HG03108 (cell line): Measurements from ENCODE around the gene PDE3A.
"Not testable (repeated sequence)": the region's sequence is repeated elsewhere in the genome, so short reads cannot be mapped to it uniquely, and the experiment has no call there.

ENCODE experiments used
- ATAC-seq: cut with Tn5 transposase; IDR thresholded peaks from one replicate; pipeline ENCODE4 v1.9.1; 2021; ENCODE audit warnings: moderate library complexity; ENCODE audit not compliant: unreplicated experiment

Gene PDE3A

DNA sequence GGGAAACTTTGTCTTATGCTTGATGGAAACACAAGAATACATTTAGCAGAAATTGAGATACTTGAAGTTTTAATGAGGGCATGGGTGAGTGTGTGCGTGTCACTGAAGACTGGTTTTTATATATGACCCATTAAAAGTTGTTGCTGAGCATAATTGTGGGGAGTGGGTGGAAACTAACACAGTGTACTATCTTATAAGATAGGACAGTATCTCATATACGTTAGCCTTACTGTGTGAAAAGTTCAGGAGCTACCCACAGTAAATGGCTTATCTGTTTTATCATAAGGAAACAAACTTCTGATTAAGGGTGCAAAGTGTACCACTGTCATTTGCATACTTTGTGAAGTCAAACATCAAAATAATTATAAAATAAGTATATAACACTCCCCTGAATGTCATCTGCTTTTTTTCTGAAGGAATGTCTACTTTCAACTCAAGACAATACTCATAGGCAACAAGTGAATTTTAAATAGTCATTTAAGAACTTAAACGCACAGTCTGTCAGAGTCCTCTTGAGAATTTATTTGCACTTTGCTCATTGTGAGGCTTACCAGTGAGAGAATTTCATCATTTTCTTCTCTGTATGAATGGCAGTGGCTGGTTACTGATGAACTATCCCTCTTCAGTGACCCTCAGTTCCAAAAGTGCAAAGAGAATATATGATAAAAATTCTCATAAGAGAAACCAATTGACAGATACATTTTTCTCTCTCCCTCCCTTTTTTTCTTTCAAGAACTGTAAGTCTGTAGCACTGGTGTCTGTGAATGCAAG is 4.2 kb downstream of the PDE3A start:
- no peak for ATAC-seq

DNA sequence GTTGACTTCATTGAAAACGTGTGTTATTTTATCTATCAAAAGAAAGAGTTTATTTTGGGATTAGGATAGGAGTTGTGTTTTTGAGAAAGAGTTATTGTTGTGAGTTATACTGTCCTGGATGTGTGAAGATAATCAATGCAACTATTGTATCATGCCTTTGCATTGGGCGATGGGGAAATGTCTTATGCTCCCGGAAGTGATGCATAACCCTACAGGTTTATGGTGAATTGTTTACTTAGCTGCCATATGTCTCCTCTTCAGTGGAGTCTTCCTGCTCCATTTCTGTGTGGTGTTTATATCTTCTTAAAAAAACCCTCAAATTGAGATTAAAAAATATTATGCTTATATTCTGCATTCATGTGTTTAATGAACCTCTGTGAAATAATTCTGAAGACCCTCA is 6.5 kb downstream of the PDE3A start:
- ATAC-seq: no peak

DNA sequence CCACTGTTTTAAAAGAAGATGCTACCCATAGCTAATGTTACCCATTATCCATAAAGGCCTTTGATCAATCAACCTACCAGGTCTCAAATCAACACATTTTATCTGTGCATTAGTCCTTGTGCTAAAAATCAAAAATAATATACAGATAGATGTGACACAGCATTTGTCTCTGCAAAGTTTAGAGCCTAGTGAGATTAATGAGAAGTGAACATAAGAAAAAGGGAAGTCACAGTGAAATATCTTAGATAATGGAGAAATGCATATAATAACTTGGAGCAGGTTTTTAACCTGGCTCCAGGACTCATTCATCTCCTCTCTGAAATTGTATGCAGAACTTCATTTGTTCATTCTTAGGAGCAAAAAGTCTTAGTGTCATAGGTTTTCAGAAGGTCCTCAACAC is 7.2 kb downstream of the PDE3A start:
- ATAC-seq: no peak

DNA sequence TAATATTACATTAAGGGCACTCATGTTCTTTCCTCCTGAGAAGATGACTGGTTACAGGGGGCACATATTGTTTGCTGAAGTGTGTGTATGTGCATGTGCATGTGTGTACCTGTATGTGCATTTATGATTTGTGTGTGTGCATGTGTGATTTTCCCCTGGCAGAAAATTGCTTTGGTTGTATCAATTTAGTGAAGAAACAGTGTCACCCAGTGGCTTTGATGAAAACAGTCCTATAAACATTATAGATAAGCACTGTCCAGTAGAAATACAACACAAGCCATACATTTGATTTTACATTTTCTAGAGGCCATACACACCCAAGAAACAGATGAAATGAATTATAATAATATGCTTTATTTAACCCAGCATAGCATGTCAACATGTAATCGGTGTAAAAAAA is 8.6 kb downstream of the PDE3A start:
- ATAC-seq: no peak

DNA sequence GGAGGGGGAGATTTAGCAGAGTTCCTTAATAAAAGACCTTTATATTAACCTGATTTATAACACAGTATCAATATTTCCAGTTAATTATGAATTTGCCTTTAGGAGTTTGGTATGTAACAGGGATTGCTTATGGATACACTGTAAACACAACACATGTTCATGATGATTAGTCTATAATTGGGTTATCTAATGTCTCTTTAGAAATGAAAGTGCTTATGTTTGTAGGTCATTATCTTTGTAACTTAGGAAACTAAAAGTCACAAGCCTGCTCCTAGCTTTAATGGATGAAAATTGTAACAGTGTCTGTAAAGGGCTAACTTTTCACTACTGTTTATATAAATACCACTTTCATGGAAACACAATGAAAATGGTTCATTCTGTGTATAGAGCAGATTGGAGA is 9.4 kb downstream of the PDE3A start:
- no peak for ATAC-seq

DNA sequence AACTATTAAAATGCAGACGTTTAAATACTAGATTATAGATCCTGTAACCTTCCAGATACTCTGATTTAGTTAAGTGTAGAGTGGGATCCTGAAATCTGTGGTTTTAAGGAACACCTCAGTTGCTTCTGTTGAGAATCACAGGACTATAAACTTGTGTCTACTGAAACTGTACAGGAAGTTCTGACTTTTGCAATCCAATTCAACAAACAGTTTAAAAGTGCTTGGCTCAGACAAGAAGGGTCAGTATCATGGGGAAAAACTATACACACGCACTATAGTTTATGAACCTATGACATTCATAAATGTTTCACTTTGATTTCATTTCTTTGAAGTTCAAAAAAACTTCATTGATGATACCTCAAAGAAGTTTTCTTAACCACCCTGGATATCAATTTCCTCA is 13.8 kb downstream of the PDE3A start:
- no peak for ATAC-seq

DNA sequence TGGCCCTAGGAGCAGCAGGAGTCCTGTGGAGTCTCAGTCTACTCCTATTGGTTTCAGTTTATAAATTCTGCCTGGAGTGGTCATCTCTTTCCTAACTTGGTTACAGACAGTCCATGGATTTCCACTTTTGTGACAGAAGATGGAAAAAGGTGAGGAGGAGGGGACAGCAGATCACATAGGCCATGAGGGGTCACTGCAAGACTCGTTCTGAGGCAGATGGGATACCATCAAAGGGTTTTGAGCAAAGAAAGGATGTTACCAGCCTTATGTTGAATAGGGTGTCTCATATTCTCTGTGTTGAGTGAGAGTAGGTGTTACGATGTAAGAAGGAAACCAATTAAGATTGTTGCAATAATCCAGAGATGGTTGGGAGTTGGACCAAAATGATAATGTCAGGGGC is 15.3 kb downstream of the PDE3A start:
- no peak for ATAC-seq

DNA sequence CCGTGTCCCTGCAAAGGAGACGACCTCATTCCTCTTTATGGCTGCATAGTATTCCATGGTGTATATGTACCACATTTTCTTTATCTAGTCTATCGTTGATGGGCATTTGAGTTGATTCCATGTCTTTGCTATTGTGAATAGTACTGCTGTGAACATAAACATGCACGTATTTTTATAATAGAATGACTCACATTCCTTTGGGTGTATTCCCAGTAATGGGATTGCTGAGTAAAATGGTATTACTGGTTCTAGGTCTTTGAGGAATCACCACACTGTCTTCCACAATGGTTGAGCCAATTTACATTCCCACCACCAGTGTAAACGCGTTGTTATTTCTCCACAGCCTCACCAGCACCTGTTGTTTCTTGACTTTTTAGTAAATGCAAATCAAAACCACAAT is 16.5 kb downstream of the PDE3A start:
- ATAC-seq: not testable (repeated sequence)

DNA sequence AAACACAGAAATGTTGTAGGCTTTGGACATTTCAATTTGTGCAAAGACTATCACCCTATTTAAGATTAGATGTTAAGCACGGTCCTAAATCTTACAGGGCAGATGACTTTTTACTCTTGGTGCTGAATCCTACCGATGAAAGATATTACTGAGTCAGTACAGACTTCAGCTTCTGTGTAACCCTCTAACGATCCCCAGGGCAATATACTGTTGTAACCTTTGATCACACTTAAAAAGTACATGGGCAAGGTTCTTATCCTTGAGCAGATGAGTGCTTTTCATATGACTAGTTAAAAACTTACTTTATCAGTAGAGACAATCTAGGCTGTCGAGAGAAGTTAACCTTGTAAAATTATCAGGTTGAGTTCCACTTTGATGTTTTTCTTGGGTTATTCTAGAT is 22.5 kb downstream of the PDE3A start:
- ATAC-seq: no peak

DNA sequence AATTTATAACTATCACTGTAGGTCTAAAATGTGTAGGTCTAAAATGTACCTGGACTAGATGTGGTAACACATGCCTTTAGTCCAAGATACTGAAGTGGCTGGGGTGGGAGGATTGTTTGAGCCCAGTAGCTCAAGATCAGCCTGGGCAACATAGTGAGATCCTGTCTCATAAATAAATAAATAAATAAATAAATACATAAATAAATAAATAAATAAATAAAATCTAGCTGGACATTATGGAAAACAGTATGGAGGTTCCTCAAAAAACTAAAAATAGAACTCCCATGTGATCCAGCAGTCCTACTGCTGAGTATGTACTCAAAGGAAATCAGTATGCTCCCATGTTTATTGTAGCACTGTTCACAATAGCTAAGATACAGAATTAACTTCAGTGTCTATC is 24.0 kb downstream of the PDE3A start:
- ATAC-seq: no peak

DNA sequence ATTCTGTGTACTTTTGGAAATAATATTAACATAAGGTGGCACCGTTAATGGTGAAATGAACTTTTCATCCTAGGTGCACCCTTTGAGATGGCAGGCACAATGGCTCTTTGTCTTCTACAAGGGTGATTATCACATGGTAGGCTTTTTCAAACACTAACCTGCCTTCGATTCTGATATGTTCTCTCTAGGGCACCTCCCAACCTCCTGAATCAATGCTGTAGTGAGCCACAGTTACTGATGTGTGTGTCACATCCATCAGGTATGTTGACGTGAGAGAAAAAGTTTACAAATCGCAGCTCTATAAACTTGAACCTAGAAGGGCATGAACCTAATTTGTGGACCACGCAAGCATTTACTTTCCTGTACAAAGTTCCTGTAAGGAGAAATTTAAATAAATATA is 25.4 kb downstream of the PDE3A start:
- ATAC-seq: no peak

DNA sequence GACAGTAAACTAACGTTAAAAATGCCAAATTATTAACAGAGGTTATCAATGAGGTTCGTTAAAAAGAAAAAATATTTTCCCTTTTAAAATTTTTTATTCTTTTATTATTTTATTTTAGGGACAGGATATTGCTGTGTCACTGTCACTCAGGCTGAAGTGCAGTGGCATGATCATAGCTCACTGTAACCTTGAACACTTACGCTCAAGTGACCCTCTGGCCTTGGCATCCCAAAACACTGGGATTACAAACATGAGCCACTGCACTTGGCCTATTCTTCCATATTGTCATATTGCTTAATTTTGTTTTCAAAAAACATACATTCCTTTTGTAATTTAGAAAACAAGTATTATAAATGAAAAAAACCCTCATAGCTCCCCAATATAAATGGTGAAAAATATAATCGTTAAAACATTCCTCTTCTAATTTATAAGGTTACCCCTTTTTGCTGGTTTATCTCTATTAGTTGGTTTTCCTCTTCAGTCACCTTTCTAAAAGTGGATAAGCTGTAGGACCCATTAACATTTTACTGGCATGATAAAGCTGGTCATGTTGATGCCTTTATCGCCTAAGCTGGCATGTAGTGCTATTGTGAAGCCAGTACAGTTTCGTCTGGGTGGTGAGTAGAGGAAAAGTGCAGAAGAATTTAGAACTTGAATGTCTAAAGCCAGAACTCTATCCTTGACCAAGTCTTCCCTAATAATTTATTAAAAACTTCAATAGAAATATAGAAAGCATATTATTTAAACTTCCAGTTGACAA is 27.6 kb downstream of the PDE3A start:
- no peak for ATAC-seq

DNA sequence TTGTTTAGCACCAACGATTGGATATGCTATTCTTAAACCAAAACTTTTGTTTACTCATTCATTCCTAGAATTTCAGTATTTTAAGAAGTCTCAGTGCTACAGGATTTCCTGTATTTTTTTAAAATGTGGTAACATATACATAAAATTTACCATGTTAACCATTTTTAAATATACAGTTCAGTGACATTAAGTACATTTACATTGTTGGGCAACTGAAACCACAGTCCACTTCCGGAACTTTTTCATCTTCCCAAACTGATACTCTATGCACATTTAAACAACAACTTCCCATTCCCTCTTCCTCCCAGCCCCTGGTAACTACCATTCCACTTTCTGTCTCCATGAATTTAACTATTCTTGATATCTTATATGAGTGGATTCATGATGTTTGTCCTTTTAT is 30.3 kb downstream of the PDE3A start:
- ATAC-seq: no peak

DNA sequence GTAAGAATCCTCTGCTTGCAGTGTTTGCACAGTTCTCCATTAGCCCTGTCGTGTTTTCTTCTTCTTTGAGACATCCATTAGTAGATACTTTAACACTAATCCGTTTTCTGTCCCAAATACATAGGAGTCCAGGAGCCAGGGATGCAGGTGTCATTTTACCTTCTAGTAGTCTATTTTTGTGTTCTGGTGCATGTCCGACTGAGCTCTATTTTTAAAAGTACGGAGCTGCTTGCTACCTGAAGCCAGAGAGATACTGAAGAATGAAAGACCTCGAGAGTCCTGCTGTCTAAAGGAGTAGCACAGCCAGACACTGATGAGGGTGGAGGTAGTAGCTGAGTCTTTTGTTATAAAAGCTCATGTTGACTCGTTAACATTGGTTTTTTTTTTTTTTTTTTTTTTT is 31.7 kb downstream of the PDE3A start:
- no peak for ATAC-seq

DNA sequence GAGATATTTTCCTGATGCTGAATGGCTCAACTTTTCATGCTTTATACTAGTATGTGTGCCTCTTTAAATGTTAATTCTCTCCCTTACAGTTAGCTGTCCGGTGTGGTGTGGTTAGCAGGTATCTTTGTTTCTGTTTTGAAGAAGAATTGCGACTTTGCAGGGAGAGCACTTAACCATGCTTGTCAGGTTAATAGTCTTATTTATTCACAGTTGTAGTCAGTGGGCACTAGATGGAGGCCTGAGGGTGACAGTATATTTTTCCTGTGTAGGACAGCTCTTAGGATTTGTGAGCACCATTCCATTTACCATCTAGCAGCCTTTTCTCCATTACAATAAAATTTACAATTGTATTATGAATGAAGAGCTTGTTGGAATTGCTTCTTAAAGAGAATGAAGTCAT is 34.9 kb downstream of the PDE3A start:
- no peak for ATAC-seq

DNA sequence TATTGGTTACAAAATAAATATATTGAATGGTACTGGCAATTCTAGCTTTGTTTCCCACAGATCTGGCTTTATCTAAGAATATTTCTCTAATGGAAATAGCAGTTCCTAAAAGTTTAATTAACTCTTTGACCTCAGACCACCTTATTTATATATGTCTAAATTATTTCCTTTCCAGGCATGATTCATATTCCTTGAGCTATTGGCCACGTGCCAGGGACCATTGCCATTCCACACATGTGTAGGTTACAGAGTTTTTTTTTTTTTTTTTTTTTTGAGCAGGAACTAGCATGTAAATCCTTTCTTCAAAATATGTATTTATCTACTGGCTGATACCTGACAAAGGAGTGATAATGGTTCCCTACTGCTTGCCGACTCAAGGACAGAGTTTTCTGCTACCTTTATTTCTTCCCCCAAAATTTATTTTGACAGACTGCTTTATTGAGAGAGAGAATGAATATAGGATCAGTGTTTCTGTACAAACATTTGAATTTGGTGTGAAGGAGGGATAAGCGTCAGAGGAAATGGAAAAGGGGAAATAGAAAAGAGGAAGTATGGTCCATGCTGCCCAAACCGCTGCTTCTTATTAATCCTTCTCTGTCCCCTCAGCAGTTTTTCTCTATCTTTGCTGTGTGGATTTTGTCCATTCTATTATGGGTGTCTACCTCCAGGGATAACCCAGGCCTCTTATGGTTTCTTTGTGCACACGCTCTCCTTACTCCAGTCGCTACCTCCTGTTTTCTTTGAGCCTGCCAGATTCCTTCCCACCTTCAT is 36.4 kb downstream of the PDE3A start:
- no peak for ATAC-seq

DNA sequence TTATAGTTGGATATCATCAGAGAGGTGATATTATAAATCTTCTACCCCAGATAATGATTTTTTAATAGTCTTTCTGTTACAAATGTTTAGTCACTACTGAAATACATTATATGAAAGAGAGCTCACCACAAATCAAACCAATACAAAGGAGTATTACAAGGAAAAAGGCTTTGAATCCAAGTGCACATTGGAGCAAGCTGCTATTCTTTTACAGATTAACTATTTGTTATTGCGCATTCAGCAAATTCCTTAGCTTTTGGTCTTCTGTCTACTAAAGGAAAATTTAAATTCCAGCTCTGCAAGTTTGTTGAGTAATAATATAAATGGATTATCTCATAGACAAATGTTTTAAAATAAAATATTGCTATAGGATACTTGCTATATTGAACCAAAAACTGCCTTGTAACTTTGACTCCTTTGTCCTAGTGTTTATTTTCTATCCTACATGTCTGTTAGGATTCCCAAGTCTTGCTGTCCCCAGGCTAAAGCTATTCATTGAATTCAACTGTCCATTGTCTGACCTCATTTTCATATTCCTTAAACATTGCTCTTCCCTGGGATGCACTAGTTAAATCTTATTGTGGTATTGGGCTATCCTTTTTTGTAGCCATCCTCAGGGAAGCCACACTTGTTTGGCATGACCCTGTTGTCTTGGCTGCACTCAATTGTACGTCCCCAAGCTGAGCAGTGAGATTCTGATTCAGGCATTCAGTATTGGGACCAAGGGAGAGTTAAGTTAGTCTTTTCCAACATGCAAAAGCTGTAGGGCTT is 41.5 kb downstream of the PDE3A start:
- ATAC-seq: no peak

DNA sequence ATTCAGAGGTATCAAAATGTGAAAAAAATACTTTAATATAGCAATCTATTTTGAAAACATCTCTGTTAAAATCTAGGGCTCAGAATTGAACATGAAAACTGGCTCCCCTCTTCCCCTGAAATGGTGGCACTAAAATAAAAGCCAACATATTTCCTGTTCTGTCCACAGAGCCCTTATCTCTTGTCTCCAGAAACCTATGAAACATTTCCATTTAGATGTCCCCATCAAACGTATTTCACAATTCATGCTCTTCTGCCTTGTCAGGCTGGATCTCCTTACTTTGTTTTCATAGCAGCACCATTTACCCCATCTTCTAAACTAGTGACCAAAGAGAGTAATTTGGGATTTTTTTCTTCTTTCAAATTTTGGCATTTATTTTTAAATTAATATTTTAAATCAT is 42.4 kb downstream of the PDE3A start:
- no peak for ATAC-seq

DNA sequence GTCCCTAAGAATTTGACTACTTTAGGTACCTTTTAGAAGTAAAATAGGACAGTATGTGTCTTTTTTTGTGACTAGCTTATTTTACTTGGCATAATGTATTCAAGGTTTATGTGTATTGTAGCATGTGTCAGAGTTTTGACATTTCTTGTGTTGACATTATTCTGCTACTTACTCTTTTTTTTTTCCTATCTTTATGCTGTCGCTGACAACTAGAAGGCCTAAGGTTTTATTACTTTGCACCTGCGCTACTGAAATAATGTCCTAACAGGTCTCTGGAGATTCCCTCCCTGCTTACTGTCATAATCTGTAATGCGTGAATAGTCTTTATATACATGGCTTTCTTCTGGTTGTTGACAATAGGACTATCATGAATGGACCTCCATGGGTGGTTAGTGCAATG is 43.0 kb downstream of the PDE3A start:
- no peak for ATAC-seq

DNA sequence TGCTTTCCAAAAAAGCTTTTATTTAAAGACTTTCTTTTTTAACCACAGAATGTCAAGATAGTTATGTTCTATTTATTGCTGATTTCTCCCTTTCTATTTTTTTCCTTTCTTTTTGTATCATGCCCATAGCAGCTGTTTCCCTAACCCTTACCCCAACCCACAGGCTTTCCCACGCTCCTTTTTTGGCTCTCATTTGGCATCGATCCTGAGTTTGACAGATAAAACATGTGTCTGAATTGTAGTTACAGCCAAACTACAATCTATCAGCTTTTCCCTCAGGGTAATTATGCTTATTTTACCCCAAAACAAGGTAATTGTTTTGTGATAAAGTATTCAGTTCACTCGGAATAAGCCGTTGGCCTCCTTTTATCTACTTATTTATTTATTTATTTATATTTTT is 46.7 kb downstream of the PDE3A start:
- no peak for ATAC-seq

DNA sequence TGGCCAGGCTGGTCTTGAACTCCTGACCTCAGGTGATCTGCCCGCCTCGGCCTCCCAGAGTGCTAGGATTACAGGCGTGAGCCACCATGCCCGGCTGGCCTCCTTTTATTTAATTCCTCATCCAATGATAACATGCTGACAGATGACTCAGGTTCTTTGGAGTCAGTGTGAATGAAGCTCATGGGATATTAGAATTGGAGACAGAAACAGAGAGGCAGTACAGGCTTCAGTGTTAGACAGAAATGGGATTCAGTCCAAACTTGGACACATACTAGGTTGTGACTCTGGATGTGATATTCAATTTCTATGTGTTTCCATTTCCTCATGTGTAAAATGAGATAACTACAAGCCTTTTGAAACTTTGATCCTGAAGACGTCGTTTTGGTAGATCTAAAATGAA is 47.3 kb downstream of the PDE3A start:
- no peak for ATAC-seq
